ENCODE data around the gene NPTX1.

NPTX1 gene

GRCh38 chr17:80430446-80431245 lies 45.8 kb downstream of the NPTX1 start:
- in situ Hi-C loops (cut with HindIII; ENCODE audit: low sequenced_read_pairs), result loop anchor here (25.0 kb wide), 1 partner anchor 682 kb away; no protein-coding TSS in a partner anchor

- in situ Hi-C loops (cut with HindIII; ENCODE audit: low sequenced_read_pairs), result loop anchor here (25.0 kb wide), 1 partner anchor 683 kb away; no protein-coding TSS in a partner anchor
These were observed 46.8 kb downstream of the NPTX1 start for GRCh38 chr17:80429356-80430275.

GRCh38 chr17:80428796-80429195 lies 47.6 kb downstream of the NPTX1 start:
- in situ Hi-C loops (cut with HindIII; ENCODE audit: low sequenced_read_pairs), result loop anchor here (25.0 kb wide), 1 partner anchor 684 kb away; no protein-coding TSS in a partner anchor

- in situ Hi-C loops (cut with HindIII; ENCODE audit: low sequenced_read_pairs), result loop anchor here (25.0 kb wide), 1 partner anchor 684 kb away; no protein-coding TSS in a partner anchor
These were observed 48.0 kb downstream of the NPTX1 start for GRCh38 chr17:80428363-80428762.

- in situ Hi-C loops (cut with HindIII; ENCODE audit: low sequenced_read_pairs), result loop anchor here (25.0 kb wide), 1 partner anchor 685 kb away; no protein-coding TSS in a partner anchor
These were observed 48.8 kb downstream of the NPTX1 start for GRCh38 chr17:80427366-80428282.

- in situ Hi-C loops (cut with HindIII; ENCODE audit: low sequenced_read_pairs), result loop anchor here (25.0 kb wide), 1 partner anchor 686 kb away; no protein-coding TSS in a partner anchor
These were observed 49.6 kb downstream of the NPTX1 start for GRCh38 chr17:80426671-80427326.

GRCh38 chr17:80425835-80426426 lies 50.5 kb downstream of the NPTX1 start:
- in situ Hi-C loops (cut with HindIII; ENCODE audit: low sequenced_read_pairs), result loop anchor here (25.0 kb wide), 1 partner anchor 686 kb away; no protein-coding TSS in a partner anchor

- in situ Hi-C loops (cut with HindIII; ENCODE audit: low sequenced_read_pairs), result loop anchor here (25.0 kb wide), 1 partner anchor 687 kb away; no protein-coding TSS in a partner anchor
These were observed 51.3 kb downstream of the NPTX1 start for GRCh38 chr17:80424878-80425765.

- in situ Hi-C loops (cut with HindIII; ENCODE audit: low sequenced_read_pairs), result no loop called here
These were observed 52.1 kb downstream of the NPTX1 start for GRCh38 chr17:80424261-80424660.

GRCh38 chr17:80423536-80424225 lies 52.7 kb downstream of the NPTX1 start:
- in situ Hi-C loops (cut with HindIII; ENCODE audit: low sequenced_read_pairs), result no loop called here

- in situ Hi-C loops (cut with HindIII; ENCODE audit: low sequenced_read_pairs), result no loop called here
These were observed 53.4 kb downstream of the NPTX1 start for GRCh38 chr17:80422981-80423380.

- in situ Hi-C loops (cut with HindIII; ENCODE audit: low sequenced_read_pairs), result no loop called here
These were observed 54.1 kb downstream of the NPTX1 start for GRCh38 chr17:80422276-80422675.

GRCh38 chr17:80421381-80422090 lies 54.9 kb downstream of the NPTX1 start:
- in situ Hi-C loops (cut with HindIII; ENCODE audit: low sequenced_read_pairs), result no loop called here

- in situ Hi-C loops (cut with HindIII; ENCODE audit: low sequenced_read_pairs), result loop anchor here (10.0 kb wide), 1 partner anchor 106 kb away; no protein-coding TSS in a partner anchor
These were observed 57.2 kb downstream of the NPTX1 start for GRCh38 chr17:80419255-80419654.

GRCh38 chr17:80418589-80418988 lies 57.8 kb downstream of the NPTX1 start:
- in situ Hi-C loops (cut with HindIII; ENCODE audit: low sequenced_read_pairs), result loop anchor here (10.0 kb wide), 1 partner anchor 106 kb away; no protein-coding TSS in a partner anchor
